Measurements from ENCODE around the gene ARMCX6.

GRCh38 chrX:101619364-101619763, 1.6 kb upstream of the ARMCX6 start:
- no peak for TF ChIP-seq CTCF (IDR thresholded peaks at IDR 0.05; ENCODE audit: poor library complexity)
- no peak for TF ChIP-seq EZH2 (IDR thresholded peaks at IDR 0.05; ENCODE audit: borderline replicate concordance)
- no peak for TF ChIP-seq EZH2phosphoT487 (IDR thresholded peaks at IDR 0.05; ENCODE audit: low read depth, severe bottlenecking, unreplicated experiment)

All from hepatocyte (in vitro differentiated cells).